Fibroblast of the aortic adventitia (primary cell): ENCODE data around the gene SLC38A2. TPM values are rescaled to one million over a fixed set of nuclear protein-coding genes. Genes with fewer than 3 reads are reported as not detected.

ENCODE experiments used
- DNase-seq: peaks from one replicate; pipeline ENCODE4 v3.0.0-alpha.2; 2010; ENCODE audit warnings: low read depth
- H3K4me3 ChIP-seq: 2 replicates; pipeline ENCODE4 v1.5.1; 2011; ENCODE audit warnings: low read depth, mild to moderate bottlenecking, control low read depth, low read length, moderate library complexity
- total RNA-seq: library from RNA; depleted of rRNA; stranded (reverse); fragments of >200 nt; gene quantifications from 2 replicates; pipeline ENCODE4 v1.2.3, GENCODE V29; 2012; ENCODE audit warnings: low replicate concordance
- TF ChIP-seq, protein P1 (sequence below): IDR thresholded peaks from 2 replicates; pipeline ENCODE4 v1.5.1; 2011; ENCODE audit warnings: mild to moderate bottlenecking, low read length, control low read depth, inconsistent platforms; ENCODE audit not compliant: insufficient read depth

SLC38A2 gene
- total RNA-seq, 1 donor, result 1,239 TPM

GRCh38 chr12:46370792-46371717, 1.5 kb downstream of the SLC38A2 start:
- TF ChIP-seq, protein P1, sequence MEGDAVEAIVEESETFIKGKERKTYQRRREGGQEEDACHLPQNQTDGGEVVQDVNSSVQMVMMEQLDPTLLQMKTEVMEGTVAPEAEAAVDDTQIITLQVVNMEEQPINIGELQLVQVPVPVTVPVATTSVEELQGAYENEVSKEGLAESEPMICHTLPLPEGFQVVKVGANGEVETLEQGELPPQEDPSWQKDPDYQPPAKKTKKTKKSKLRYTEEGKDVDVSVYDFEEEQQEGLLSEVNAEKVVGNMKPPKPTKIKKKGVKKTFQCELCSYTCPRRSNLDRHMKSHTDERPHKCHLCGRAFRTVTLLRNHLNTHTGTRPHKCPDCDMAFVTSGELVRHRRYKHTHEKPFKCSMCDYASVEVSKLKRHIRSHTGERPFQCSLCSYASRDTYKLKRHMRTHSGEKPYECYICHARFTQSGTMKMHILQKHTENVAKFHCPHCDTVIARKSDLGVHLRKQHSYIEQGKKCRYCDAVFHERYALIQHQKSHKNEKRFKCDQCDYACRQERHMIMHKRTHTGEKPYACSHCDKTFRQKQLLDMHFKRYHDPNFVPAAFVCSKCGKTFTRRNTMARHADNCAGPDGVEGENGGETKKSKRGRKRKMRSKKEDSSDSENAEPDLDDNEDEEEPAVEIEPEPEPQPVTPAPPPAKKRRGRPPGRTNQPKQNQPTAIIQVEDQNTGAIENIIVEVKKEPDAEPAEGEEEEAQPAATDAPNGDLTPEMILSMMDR, result no peak
- peak overlapping the region; percentile 96 for H3K4me3 ChIP-seq
- peak; percentile 80 for DNase-seq

DNA sequence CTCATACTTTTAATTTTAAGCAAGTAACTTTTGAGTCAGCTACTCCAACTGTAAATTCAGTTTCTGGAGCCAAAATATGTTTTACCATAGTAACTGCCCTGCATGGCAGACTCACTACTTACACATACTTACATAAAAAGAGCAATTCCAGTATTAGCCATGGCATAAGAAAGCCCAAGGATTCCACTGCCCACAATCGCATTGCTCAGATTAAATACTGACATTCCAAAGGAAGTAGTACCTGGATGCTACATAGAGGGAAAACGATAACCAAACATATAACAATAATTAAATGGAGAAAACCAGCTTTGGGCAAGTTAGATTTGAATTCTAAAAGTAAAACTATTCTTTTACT, 2.2 kb downstream of the SLC38A2 start:
- peak; percentile 54 for DNase-seq
- H3K4me3 ChIP-seq, result peak overlapping the region; percentile 96
- TF ChIP-seq, protein P1, result no peak

DNA sequence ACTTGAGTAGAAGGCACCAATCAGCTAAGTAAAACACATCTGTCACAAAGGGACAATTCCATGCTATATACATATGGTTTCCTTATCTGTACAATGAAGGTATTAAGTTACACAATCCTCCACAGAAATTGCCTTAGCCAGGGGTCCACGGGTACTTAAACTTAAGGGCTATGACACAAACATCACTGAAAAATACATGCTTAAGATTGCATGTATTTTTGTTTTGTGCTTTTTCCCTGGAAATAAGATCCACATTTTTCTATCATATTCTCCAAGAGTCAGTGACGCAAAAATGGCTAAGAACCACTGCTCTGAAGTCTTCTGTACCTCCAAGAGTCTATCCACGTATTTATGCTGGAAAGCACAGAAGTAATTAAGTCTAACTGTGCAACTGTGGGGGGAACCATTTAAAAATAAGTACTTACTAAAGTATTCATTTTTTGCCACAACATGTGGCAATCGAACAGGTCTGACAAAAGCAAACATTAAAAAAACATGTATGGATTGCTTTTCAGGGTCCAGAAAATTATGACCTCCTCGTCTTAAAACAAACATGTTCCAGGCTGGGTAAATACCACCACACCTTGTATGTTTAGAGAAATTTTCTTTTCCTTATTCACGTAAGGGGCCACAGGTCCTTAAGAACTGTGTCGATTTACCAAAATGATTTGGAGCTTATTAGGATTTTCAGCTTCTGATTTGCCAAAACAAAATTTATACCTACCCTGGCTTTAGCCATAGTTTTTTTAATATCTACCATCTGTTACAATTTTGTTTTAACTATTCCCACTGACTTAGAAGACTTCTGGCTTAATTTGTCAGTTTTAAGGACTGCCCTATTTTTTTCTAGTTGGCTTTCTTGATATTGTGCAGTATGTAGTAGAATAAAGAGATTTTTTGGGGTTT, 2.8 kb downstream of the SLC38A2 start:
- DNase-seq, result peak; percentile 57
- TF ChIP-seq, protein P1, result no peak
- H3K4me3 ChIP-seq, result peak overlapping the region; percentile 96

DNA sequence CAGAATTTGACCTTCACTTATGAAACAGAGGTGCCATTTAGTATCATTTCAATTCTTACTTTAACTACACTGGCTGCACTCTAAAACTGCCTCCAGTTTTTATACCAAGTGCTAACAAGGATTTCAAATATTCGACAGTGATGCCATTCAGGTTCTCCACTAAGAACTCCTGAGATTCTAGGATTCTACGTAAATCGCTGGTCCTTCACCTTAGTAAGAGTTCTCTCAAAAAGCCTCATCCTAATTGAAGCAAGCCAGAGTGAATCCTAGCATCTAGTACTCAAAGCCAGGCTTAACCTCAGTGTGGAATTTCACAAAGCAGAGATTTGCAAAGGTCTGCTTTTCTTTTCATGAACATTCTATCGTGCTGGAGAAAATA, 3.5 kb downstream of the SLC38A2 start:
- H3K4me3 ChIP-seq, result peak overlapping the region; percentile 96
- DNase-seq, result peak; percentile 58
- TF ChIP-seq, protein P1, result no peak

- DNase-seq, result peak; percentile 44
- TF ChIP-seq, protein P1, result no peak
- H3K4me3 ChIP-seq, result peak overlapping the region; percentile 96
Observed at GRCh38 chr12:46368684-46369083, 3.9 kb downstream of the SLC38A2 start.

GRCh38 chr12:46368138-46368537, 4.4 kb downstream of the SLC38A2 start:
- TF ChIP-seq, protein P1, result no peak
- peak overlapping the region; percentile 96 for H3K4me3 ChIP-seq
- DNase-seq, result peak; percentile 52
